Dendritic cell treated with granulocyte-macrophage colony-stimulating factor and Interleukin-4, amounts not matched to agents 40 ng/mL and 50 ng/mL, for 4 days (primary cell): ENCODE results near the gene TMCC1.
"Not testable (repeated sequence)": the region's sequence is repeated elsewhere in the genome, so short reads cannot be mapped to it uniquely, and the experiment has no call there.

Experiments
- H3K27ac Mint-ChIP-seq: one replicate; pipeline ENCODE4 v1.8.0; 2022; ENCODE audit warnings: mild to moderate bottlenecking, mixed read lengths
- H3K27me3 Mint-ChIP-seq: one replicate; pipeline ENCODE4 v1.8.0; 2022; ENCODE audit warnings: mild to moderate bottlenecking, mixed read lengths
- H3K36me3 Mint-ChIP-seq: one replicate; pipeline ENCODE4 v1.8.0; 2022; ENCODE audit warnings: low read depth, mixed read lengths
- H3K4me1 Mint-ChIP-seq: one replicate; pipeline ENCODE4 v1.8.0; 2022; ENCODE audit warnings: low read depth, mixed read lengths
- H3K4me3 Mint-ChIP-seq: one replicate; pipeline ENCODE4 v1.8.0; 2022; ENCODE audit warnings: mild to moderate bottlenecking, moderate library complexity, mixed read lengths
- H3K9me3 Mint-ChIP-seq: one replicate; pipeline ENCODE4 v1.8.0; 2022; ENCODE audit warnings: mixed read lengths
- intact Hi-C: fragments of 100-400 bp; cut with micrococcal nuclease; formaldehyde crosslinking; loops from one replicate; pipeline ENCODE4 v1.15.0; 2022

TMCC1 gene

GRCh38 chr3:129768728-129769127, 124.8 kb downstream of the TMCC1 start:
- Mint-ChIP-seq H3K4me3 (no peak overlapping the region), H3K27me3 (no peaks in the 10 kb centered on the region), H3K4me1 (no peaks in the 10 kb centered on the region), H3K36me3 (peaks cover 4% of the 10 kb centered on the region), H3K9me3 (no peaks in the 10 kb centered on the region), H3K27ac (no peak overlapping the region)
- intact Hi-C loops = no loop called here

GRCh38 chr3:129766135-129766534, 127.4 kb downstream of the TMCC1 start:
- Mint-ChIP-seq H3K9me3 (peaks cover 5% of the 10 kb centered on the region), H3K36me3 (peaks cover 9% of the 10 kb centered on the region), H3K4me3 (no peak overlapping the region), H3K27ac (no peak overlapping the region), H3K4me1 (no peaks in the 10 kb centered on the region), H3K27me3 (no peaks in the 10 kb centered on the region)
- intact Hi-C loops = no loop called here

- Mint-ChIP-seq H3K4me3 (no peak overlapping the region), H3K4me1 (no peaks in the 10 kb centered on the region), H3K27me3 (no peaks in the 10 kb centered on the region), H3K36me3 (peaks cover 7% of the 10 kb centered on the region), H3K9me3 (peaks cover 9% of the 10 kb centered on the region), H3K27ac (no peak overlapping the region)
- intact Hi-C loops = no loop called here
Measured at GRCh38 chr3:129764090-129764489, 129.4 kb downstream of the TMCC1 start.

- peaks cover 15% of the 10 kb centered on the region for H3K9me3 Mint-ChIP-seq
Measured at GRCh38 chr3:129758785-129759320, 134.7 kb downstream of the TMCC1 start.

GRCh38 chr3:129758306-129758705, 135.2 kb downstream of the TMCC1 start:
- Mint-ChIP-seq H3K36me3 (peaks cover 7% of the 10 kb centered on the region), H3K9me3 (peaks cover 20% of the 10 kb centered on the region), H3K4me1 (peaks cover 12% of the 10 kb centered on the region), H3K27ac (no peak overlapping the region), H3K4me3 (no peak overlapping the region), H3K27me3 (no peaks in the 10 kb centered on the region)
- intact Hi-C loops = no loop called here

More at GRCh38 chr3:129758785-129759320, 134.7 kb downstream of the TMCC1 start:
- Mint-ChIP-seq H3K4me3 (no peak overlapping the region), H3K36me3 (peaks cover 7% of the 10 kb centered on the region), H3K27ac (no peak overlapping the region), H3K4me1 (peaks cover 12% of the 10 kb centered on the region), H3K27me3 (no peaks in the 10 kb centered on the region)
- intact Hi-C loops = no loop called here

- intact Hi-C loops = no loop called here
- no peak overlapping the region for H3K4me3 Mint-ChIP-seq
Measured at GRCh38 chr3:129756871-129757270, 136.6 kb downstream of the TMCC1 start.

DNA sequence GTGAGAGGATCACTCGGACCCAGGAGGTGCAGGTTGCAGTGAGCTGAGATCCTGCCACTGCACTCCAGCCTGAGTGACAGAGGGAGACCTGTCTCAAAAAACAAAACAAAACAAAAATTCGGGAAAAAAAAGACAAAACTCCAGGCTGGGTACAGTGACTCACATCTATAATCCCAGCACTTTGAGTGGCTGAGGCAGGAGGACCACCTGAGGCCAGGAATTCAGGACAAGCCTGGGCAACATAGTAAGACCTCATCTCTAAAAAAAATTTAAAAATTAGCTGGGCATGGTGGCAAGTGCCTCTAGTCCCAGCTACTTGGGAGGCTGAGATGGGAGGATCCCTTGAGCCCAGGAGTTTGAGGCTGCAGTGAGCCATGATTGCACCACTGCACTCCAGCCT, 142.4 kb downstream of the TMCC1 start:
- H3K27ac Mint-ChIP-seq, intact Hi-C loops, H3K27me3 Mint-ChIP-seq, H3K36me3 Mint-ChIP-seq, H3K4me1 Mint-ChIP-seq, H3K4me3 Mint-ChIP-seq: not testable (repeated sequence)
- H3K9me3 Mint-ChIP-seq = peaks cover 23% of the 10 kb centered on the region

More at GRCh38 chr3:129756871-129757270, 136.6 kb downstream of the TMCC1 start:
- no peak overlapping the region for H3K27ac Mint-ChIP-seq
- H3K9me3 Mint-ChIP-seq = peaks cover 32% of the 10 kb centered on the region
- no peaks in the 10 kb centered on the region for H3K27me3 Mint-ChIP-seq
- peaks cover 16% of the 10 kb centered on the region for H3K36me3 Mint-ChIP-seq
- H3K4me1 Mint-ChIP-seq = peaks cover 12% of the 10 kb centered on the region

GRCh38 chr3:129749692-129750091, 143.8 kb downstream of the TMCC1 start:
- Mint-ChIP-seq H3K9me3 (peaks cover 23% of the 10 kb centered on the region), H3K4me3 (no peak overlapping the region), H3K36me3 (peaks cover 9% of the 10 kb centered on the region), H3K4me1 (no peaks in the 10 kb centered on the region), H3K27me3 (no peaks in the 10 kb centered on the region), H3K27ac (no peak overlapping the region)
- intact Hi-C loops = no loop called here

DNA sequence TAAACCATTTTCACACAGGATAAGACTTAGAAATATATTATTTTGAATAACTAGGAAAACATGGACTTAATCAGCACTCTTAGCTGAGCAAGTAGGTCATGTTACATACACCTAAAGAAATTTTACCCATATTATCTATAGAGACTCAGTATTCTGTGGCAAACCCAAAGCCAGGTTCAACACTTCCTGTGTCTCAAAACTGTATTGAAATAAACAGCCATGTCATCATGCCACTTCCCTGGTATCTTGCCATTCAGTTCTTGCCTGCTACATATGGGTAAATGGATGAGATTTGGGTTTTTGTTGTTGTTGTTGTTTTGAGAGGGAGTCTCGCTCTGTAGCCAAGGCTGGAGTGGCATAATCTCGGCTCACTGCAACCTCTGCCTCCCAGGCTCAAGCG, 145.5 kb downstream of the TMCC1 start:
- H3K4me3 Mint-ChIP-seq = no peak overlapping the region
- H3K36me3 Mint-ChIP-seq = peaks cover 6% of the 10 kb centered on the region
- intact Hi-C loops = no loop called here
- H3K27ac Mint-ChIP-seq = no peak overlapping the region
- H3K4me1 Mint-ChIP-seq = no peaks in the 10 kb centered on the region
- peaks cover 9% of the 10 kb centered on the region for H3K9me3 Mint-ChIP-seq
- no peaks in the 10 kb centered on the region for H3K27me3 Mint-ChIP-seq

DNA sequence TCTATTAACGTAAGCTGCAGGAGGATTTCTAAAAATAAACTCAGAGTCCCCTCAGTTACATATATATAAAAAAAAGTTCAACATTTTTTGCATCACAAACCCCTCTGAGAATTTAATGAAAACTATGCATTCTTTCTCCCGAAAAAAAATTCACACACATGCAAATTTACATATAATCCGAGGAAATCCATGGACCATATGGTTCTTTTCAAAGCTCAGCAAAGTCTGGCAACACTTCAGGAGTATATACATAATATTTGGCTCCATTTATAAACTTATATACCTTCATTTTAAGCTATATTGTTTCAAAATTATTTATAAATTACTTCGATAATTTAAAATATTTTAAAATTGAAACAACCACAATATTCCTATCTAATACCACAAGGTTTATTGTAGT, 146.4 kb downstream of the TMCC1 start:
- no peak overlapping the region for H3K4me3 Mint-ChIP-seq
- H3K27me3 Mint-ChIP-seq = no peaks in the 10 kb centered on the region
- peaks cover under 1% of the 10 kb centered on the region for H3K9me3 Mint-ChIP-seq
- intact Hi-C loops = no loop called here
- H3K36me3 Mint-ChIP-seq = no peaks in the 10 kb centered on the region
- H3K27ac Mint-ChIP-seq = no peak overlapping the region
- no peaks in the 10 kb centered on the region for H3K4me1 Mint-ChIP-seq

- intact Hi-C loops = no loop called here
- Mint-ChIP-seq H3K27ac (no peak overlapping the region), H3K36me3 (no peaks in the 10 kb centered on the region), H3K4me1 (no peaks in the 10 kb centered on the region), H3K4me3 (no peak overlapping the region), H3K9me3 (no peaks in the 10 kb centered on the region), H3K27me3 (no peaks in the 10 kb centered on the region)
Measured at GRCh38 chr3:129746629-129747028, 146.9 kb downstream of the TMCC1 start.

DNA sequence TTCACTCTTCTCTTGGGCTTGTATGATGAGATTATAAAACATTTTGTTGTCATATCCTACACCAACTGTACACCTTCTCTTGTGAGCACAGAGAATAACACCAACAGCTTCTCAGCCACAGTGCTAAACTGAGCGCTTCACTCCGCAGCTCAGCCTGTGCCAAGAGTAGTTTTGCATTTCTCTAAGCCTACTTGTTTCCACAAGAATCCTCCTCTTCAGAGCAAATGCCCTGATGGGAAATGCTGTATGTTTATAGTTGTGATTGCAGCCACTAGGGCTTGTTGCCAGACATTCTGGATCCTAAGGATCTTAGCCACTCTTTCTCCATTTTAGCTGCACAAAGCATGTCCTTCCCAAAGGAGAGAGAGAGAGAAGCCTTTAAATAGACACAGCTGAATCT, 148.3 kb downstream of the TMCC1 start:
- no peaks in the 10 kb centered on the region for H3K36me3 Mint-ChIP-seq
- H3K9me3 Mint-ChIP-seq = no peaks in the 10 kb centered on the region
- no peak overlapping the region for H3K27ac Mint-ChIP-seq
- intact Hi-C loops = no loop called here
- peaks cover under 1% of the 10 kb centered on the region for H3K4me1 Mint-ChIP-seq
- no peak overlapping the region for H3K4me3 Mint-ChIP-seq
- H3K27me3 Mint-ChIP-seq = no peaks in the 10 kb centered on the region

- H3K4me1 Mint-ChIP-seq = peaks cover 7% of the 10 kb centered on the region
- no peak overlapping the region for H3K27ac Mint-ChIP-seq
- H3K9me3 Mint-ChIP-seq = no peaks in the 10 kb centered on the region
- no peaks in the 10 kb centered on the region for H3K36me3 Mint-ChIP-seq
- no peak overlapping the region for H3K4me3 Mint-ChIP-seq
- no peaks in the 10 kb centered on the region for H3K27me3 Mint-ChIP-seq
- intact Hi-C loops = no loop called here
Measured at GRCh38 chr3:129741794-129742193, 151.7 kb downstream of the TMCC1 start.

DNA sequence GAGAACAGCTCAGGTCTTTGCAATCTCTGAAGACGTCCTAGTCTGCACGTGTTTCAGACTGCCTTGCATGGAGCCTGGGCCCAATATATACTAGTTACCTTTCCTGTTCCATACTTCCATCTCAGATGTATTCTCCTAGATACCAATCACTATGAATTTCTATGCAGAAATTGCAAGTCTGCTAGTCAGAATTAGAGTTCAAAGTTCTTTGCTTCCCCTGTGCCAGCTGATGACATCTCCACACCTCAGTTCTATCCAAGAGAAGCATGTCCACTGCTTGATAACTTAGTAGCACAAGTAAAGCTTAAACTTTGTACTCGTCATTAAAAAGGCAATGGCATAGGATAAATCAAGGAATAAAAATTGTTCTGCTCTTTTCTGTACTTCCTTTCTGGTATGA, 153.4 kb downstream of the TMCC1 start:
- no peak overlapping the region for H3K4me3 Mint-ChIP-seq
- H3K27ac Mint-ChIP-seq = no peak overlapping the region
- H3K9me3 Mint-ChIP-seq = no peaks in the 10 kb centered on the region
- no peaks in the 10 kb centered on the region for H3K27me3 Mint-ChIP-seq
- intact Hi-C loops = no loop called here
- peaks cover 7% of the 10 kb centered on the region for H3K4me1 Mint-ChIP-seq
- H3K36me3 Mint-ChIP-seq = no peaks in the 10 kb centered on the region

GRCh38 chr3:129739634-129740033, 153.9 kb downstream of the TMCC1 start:
- no peaks in the 10 kb centered on the region for H3K27me3 Mint-ChIP-seq
- intact Hi-C loops = no loop called here
- no peaks in the 10 kb centered on the region for H3K36me3 Mint-ChIP-seq
- no peak overlapping the region for H3K4me3 Mint-ChIP-seq
- no peaks in the 10 kb centered on the region for H3K9me3 Mint-ChIP-seq
- H3K27ac Mint-ChIP-seq = no peak overlapping the region
- H3K4me1 Mint-ChIP-seq = peaks cover 7% of the 10 kb centered on the region
